DND-41 (cell line): ENCODE results near the gene PSMD7.
"Not testable (repeated sequence)": the region's sequence is repeated elsewhere in the genome, so short reads cannot be mapped to it uniquely, and the experiment has no call there.

Source experiments
- ATAC-seq: fragments of 200-7000 bp; cut with Tn5 transposase; 3 replicates; pipeline ENCODE4 v1.9.1; 2021; ENCODE audit warnings: low read depth; ENCODE audit not compliant: insufficient read depth
- DNase-seq: peaks from one replicate; pipeline ENCODE4 v3.0.0-alpha.2; 2020
- H2AFZ ChIP-seq: 2 replicates; pipeline ENCODE4 v1.6.0; 2012; ENCODE audit warnings: low read depth, low read length
- H3K27ac ChIP-seq: 2 replicates; pipeline ENCODE4 v1.5.1; 2012; ENCODE audit warnings: low read length, inconsistent platforms
- H3K27me3 ChIP-seq: fragments of 200-600 bp; sonication (generic); 2 replicates; pipeline ENCODE4 v1.6.0; 2012; ENCODE audit warnings: low read length, mild to moderate bottlenecking, inconsistent platforms; ENCODE audit not compliant: insufficient read depth, poor library complexity
- H3K36me3 ChIP-seq: 2 replicates; pipeline ENCODE4 v1.5.1; 2012; ENCODE audit warnings: low read length, inconsistent platforms; ENCODE audit not compliant: insufficient read depth
- H3K4me1 ChIP-seq: 2 replicates; pipeline ENCODE4 v1.5.1; 2012; ENCODE audit warnings: mild to moderate bottlenecking, low read length; ENCODE audit not compliant: insufficient read depth
- H3K4me2 ChIP-seq: 2 replicates; pipeline ENCODE4 v1.6.0; 2012; ENCODE audit warnings: mild to moderate bottlenecking, moderate library complexity, low read length, inconsistent platforms; ENCODE audit not compliant: insufficient read depth
- H3K4me3 ChIP-seq, 2 experiments: fragments of 200-600 bp in 1 of 2; shearing (Covaris generic) in 1 of 2; 2 replicates each; pipeline ENCODE4 v1.5.1; 2012 to 2016; ENCODE audit warnings: inconsistent platforms in 2 of 2, low read length in 2 of 2, mild to moderate bottlenecking in 2 of 2, low read depth in 1 of 2, moderate library complexity in 1 of 2
- H3K79me2 ChIP-seq: 2 replicates; pipeline ENCODE4 v1.6.0; 2012; ENCODE audit warnings: low read length, inconsistent platforms; ENCODE audit not compliant: insufficient read depth
- H3K9ac ChIP-seq: 2 replicates; pipeline ENCODE4 v1.6.0; 2012; ENCODE audit warnings: low read depth, mild to moderate bottlenecking, inconsistent platforms, low read length, moderate library complexity
- H3K9me3 ChIP-seq: 2 replicates; pipeline ENCODE4 v1.5.1; 2012; ENCODE audit warnings: low read length, moderate library complexity, mild to moderate bottlenecking, inconsistent platforms; ENCODE audit not compliant: insufficient read depth, severe bottlenecking
- H4K20me1 ChIP-seq: 2 replicates; pipeline ENCODE4 v1.6.0; 2012; ENCODE audit warnings: low read length; ENCODE audit not compliant: insufficient read depth

Gene PSMD7

GRCh38 chr16:74337506-74337905, 40.9 kb downstream of the PSMD7 start:
- not testable (repeated sequence) for H3K27ac ChIP-seq, H3K79me2 ChIP-seq, H3K9me3 ChIP-seq, H4K20me1 ChIP-seq, DNase-seq, H3K4me1 ChIP-seq, H3K9ac ChIP-seq, ATAC-seq, H3K4me3 ChIP-seq, H3K4me2 ChIP-seq, H2AFZ ChIP-seq, H3K27me3 ChIP-seq
- peaks cover 34% of the 10 kb centered on the region for H3K36me3 ChIP-seq

DNA sequence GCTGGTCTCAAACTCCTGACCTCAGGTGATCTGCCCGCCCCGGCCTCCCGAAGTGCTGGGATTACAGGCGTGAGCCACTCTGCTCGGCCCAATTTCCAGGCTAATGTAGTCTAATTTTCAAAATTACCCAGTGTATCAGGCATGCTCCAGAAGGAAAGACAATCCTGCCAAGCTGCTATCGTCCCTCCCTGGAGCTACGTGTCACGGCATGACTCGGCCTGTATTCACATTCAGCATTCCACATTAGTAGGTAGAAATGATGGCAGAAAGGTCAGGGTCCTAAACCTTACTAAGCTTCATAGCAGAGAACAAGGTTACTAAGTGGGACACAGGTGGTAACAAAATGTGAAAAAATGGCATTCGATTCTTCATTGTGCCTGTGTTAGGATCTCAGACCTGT, 42.6 kb downstream of the PSMD7 start:
- H4K20me1 ChIP-seq, H3K9ac ChIP-seq, H3K79me2 ChIP-seq, ATAC-seq, H2AFZ ChIP-seq, H3K4me3 ChIP-seq, H3K9me3 ChIP-seq, H3K27me3 ChIP-seq, H3K4me2 ChIP-seq, H3K27ac ChIP-seq, DNase-seq, H3K4me1 ChIP-seq: not testable (repeated sequence)
- peaks cover 31% of the 10 kb centered on the region for H3K36me3 ChIP-seq

- ATAC-seq, H3K4me3 ChIP-seq, H3K79me2 ChIP-seq, H3K4me1 ChIP-seq, H3K27me3 ChIP-seq, H3K27ac ChIP-seq, DNase-seq, H3K4me2 ChIP-seq, H2AFZ ChIP-seq, H3K9me3 ChIP-seq, H4K20me1 ChIP-seq, H3K9ac ChIP-seq: not testable (repeated sequence)
- peaks cover 48% of the 10 kb centered on the region for H3K36me3 ChIP-seq
These were observed 56.4 kb downstream of the PSMD7 start for GRCh38 chr16:74353038-74353437.
